ENCODE data around the gene ZC3H6.
"Not testable (repeated sequence)": the region's sequence is repeated elsewhere in the genome, so short reads cannot be mapped to it uniquely, and the experiment has no call there.

The ZC3H6 gene

DNA sequence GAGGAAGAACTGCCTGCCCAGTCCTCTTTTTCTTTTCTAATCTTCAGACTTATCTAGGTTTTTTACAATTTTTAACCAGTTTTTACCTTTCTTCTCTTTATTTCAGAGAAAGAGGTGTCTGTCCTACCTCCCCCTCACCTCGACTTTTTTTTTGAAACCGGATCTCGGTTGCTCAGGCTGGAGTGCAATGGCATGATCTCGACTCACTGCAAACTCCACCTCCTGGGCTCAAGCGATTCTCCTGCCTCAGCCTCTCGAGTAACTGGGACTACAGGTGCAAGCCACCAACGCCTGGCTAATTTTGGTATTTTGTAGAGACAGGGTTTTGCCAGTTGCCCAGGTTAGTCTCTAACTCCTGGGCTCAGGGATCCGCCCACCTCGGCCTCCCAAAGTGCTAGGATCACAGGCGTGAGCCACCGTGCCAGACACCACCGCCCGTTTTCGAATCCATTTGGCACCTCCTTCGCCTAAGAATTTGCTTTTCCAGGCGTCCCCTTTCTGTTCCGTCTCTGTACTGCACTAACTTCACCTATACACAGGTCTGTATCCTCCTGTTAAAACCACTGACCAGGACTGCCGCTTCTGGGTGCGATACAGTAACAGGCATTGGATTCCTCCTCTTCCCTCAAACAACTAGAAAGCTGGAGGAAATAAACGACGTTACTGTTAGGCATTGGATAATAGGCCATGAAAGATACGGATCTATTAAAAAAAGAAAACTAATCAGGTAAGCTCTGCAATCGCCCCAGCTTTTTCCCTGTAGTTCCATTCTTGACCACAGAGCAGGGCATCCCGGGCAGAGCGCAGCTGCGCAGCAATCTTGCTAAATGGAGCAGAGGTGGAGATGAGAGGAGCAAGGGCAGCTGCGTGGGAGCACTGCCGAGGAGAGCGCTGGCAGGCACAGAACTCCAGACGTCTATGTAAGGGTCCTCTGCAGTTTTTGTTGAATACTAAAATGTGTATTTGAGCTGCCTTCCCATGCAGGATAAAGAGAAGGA is 69.9 kb downstream of the ZC3H6 start:
- TF ChIP-seq, protein P1, sequence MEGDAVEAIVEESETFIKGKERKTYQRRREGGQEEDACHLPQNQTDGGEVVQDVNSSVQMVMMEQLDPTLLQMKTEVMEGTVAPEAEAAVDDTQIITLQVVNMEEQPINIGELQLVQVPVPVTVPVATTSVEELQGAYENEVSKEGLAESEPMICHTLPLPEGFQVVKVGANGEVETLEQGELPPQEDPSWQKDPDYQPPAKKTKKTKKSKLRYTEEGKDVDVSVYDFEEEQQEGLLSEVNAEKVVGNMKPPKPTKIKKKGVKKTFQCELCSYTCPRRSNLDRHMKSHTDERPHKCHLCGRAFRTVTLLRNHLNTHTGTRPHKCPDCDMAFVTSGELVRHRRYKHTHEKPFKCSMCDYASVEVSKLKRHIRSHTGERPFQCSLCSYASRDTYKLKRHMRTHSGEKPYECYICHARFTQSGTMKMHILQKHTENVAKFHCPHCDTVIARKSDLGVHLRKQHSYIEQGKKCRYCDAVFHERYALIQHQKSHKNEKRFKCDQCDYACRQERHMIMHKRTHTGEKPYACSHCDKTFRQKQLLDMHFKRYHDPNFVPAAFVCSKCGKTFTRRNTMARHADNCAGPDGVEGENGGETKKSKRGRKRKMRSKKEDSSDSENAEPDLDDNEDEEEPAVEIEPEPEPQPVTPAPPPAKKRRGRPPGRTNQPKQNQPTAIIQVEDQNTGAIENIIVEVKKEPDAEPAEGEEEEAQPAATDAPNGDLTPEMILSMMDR (IDR thresholded peaks at IDR 0.05; ENCODE audit: insufficient read depth, missing control alignments): no peak
- no peak for FAIRE-seq
- no peak for DNase-seq (ENCODE audit: insufficient read length, low spot score)

DNA sequence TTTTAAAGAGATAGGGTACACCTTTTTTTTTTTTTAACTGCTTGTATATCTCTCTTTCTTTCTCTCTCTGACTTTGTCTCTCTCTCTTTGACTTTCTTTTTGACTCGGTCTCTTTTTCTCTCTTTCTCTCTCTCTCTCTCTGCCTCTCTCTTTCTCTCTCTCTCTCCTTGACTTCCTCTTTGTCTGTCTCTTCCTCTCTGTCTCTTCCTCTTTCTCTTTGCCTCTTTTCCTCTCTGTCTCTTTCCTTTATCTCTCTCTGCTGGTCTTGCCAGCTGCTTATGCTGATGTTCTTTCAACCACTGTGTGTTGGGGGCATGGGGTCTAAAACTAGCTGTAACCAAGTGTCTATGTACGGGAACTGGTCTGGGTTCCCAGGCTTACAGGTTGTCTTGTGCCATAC is 76.9 kb downstream of the ZC3H6 start:
- DNase-seq (ENCODE audit: insufficient read length, low spot score); FAIRE-seq: not testable (repeated sequence)

DNA sequence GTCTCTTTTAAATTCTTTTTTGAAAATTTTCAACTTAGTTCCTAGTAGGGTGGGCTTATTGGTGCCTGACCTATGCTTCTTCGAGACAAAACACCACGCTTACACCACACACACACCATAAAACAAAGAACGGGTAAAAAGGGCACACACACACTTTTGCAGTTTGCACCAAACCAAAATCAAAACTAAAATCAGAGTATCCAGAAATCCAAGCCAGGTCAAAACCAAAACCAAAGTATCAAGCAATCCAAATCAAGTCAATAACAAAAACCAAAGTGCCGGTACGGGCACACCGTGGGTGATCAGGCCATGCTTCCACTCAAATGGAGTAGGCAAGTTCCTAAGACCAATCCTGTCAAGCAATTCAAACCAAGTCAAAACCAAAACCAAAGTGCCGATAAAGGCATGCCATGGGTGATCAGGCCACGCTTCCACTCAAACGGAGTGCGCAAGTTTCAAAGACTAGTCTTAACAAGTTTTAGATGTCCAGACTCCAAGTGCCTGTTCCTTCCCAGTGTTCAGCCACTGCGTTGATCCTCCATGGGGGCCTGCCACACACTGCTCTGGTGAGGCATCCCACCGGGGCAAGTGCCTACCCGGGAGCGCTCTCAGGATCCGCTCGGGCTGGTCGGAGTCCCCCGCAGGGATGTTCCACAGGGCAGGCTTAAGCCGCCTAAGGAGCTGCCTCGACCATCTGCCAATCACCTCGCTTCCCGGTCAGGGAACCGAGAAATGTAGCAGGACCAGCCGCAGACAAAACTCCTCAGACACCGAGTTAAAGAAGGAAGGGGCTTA is 77.6 kb downstream of the ZC3H6 start:
- not testable (repeated sequence) for DNase-seq (ENCODE audit: insufficient read length, low spot score); FAIRE-seq

DNA sequence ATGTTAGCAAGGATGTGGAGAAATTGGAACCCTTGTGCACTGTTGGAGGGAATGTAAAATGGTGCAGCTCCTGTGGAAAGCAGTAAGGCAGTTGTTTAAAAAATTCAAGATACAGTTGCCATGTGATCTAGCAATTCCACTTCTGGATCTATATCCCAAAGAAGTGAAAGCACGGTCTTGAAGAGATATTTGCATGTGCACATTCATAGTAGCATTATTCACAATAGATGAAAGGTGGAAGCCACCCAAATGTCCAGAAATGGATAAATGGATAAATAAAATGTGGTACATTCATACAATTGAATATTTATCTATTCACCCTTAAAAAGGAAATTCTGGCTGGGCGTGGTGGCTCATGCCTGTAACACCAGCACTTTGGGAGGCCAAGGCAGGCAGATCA is 78.9 kb downstream of the ZC3H6 start:
- not testable (repeated sequence) for FAIRE-seq

DNA sequence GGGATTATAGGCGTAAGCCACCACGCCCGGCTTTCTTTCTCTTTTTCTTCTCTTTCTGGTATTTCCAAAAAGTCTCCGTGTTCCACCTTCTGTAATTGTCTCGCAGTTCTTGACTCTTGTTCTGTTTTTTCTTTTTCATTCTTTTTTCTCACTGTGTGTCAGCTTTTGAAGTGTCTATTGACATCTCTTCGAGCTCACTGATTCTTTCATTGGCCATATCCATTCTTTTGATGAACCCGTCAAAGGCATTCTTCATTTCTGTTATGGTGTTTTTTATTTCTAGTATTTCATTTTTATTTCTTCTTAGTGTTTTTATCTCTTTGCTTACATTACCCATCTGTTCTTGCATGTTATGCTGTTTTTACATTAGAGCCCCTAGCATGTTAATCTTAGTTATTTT is 84.7 kb downstream of the ZC3H6 start:
- not testable (repeated sequence) for DNase-seq (ENCODE audit: insufficient read length, low spot score); FAIRE-seq

More for the DNA sequence above, 78.9 kb downstream of the ZC3H6 start:
- DNase-seq (ENCODE audit: insufficient read length, low spot score): not testable (repeated sequence)
